KOPT-K1 (cell line): Measurements from ENCODE around the gene MNX1.

Source experiments
- H3K27ac ChIP-seq: fragments of 200-600 bp; sonication (generic); 2 replicates; pipeline ENCODE4 v1.5.1; 2016; ENCODE audit warnings: antibody characterized with exemption, mild to moderate bottlenecking, low read depth, low read length; ENCODE audit not compliant: poor library complexity, severe bottlenecking
- H3K36me3 ChIP-seq: fragments of 200-600 bp; sonication (generic); 2 replicates; pipeline ENCODE4 v1.5.1; 2017; ENCODE audit warnings: antibody characterized with exemption, mild to moderate bottlenecking, low read length, moderate library complexity; ENCODE audit not compliant: insufficient read depth
- H3K9me3 ChIP-seq: fragments of 200-600 bp; sonication (generic); 2 replicates; pipeline ENCODE4 v1.5.1; 2017; ENCODE audit warnings: antibody characterized with exemption, low read length, mild to moderate bottlenecking; ENCODE audit not compliant: insufficient read depth, poor library complexity, severe bottlenecking

Gene MNX1

DNA sequence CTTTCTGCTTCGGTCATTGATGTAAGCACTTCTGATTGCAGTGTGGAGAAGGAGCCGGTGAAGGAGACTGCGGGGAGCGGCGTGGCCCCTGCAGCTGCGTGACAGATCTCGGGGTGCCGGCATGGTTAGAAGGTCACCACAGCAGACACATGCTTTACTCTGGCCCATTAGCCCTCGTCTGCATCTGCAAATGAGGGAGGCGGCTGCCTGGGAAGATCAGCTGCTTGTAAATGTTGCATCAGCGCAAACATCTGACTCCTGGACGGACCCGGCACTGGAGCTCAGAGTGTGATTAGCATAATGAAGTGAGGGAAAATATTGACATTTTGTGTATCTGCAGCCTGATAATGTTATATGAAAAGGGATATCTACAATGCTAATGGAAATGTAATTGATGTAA lies 30.5 kb upstream of the MNX1 start:
- no peak overlapping the region for H3K27ac ChIP-seq
- no peaks in the 10 kb centered on the region for H3K36me3 ChIP-seq
- H3K9me3 ChIP-seq: peaks cover 5% of the 10 kb centered on the region

DNA sequence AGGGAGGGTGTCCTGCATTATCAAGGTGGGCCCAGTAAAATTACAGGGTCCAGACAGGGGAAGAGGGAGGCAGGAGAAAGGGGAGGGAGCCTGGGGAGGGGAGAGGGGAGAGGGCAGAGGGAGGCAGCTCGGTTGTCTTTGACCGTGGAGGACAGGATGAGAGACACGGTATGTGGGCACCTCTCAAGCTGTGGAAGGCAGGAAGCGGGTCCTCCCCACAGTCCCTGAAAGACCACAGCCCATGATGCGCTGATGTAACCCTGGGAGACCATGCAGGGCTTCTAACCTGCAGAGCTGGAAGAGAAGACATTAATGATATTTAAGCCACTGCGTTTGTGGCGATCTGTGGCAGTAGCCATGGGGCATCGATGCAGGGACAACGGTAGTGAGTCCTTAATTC lies 27.2 kb upstream of the MNX1 start:
- peaks cover 7% of the 10 kb centered on the region for H3K9me3 ChIP-seq
- no peaks in the 10 kb centered on the region for H3K36me3 ChIP-seq
- no peak overlapping the region for H3K27ac ChIP-seq

- Histone ChIP-seq H3K27ac (no peak overlapping the region), H3K36me3 (no peaks in the 10 kb centered on the region), H3K9me3 (peaks cover 7% of the 10 kb centered on the region)
Observed at GRCh38 chr7:157037028-157037427, 26.6 kb upstream of the MNX1 start.

DNA sequence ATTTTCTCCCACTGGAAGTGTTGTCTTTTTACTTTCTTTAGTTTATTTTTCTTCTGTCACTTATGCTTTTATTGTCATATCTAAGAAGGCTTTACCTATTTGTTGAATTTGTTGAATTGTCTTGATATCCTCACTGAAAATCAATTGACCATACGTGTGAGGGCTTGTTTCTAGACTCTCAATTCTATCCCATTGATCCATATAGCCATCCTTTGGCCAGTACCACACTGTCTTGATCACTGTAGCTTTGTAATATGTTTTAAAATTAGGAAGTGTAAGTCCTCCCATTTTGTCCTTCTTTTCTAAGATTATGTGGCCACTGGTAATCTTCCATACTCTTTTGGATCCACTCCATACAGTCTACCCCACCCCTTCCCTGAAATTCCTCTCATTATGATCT lies 25.5 kb upstream of the MNX1 start:
- no peaks in the 10 kb centered on the region for H3K36me3 ChIP-seq
- H3K9me3 ChIP-seq: peaks cover 7% of the 10 kb centered on the region
- no peak overlapping the region for H3K27ac ChIP-seq

DNA sequence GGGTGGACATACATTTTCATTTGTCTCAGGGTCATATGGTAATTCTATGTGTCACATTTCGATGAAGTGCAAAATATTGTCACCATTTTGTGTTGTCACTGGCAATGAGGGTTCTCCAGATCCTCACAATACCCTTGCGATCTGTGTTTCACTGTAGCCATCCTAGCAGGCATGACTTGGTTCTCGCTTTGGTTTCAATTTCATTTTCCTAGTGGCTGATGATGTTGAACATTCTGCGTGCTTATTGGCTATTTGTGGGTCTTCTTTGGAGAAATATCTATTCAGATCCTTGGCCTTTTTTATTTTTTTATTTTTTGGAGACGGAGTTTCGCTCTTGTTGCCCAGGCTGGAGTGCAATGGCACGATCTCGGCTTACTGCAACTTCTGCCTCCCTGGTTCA lies 24.8 kb upstream of the MNX1 start:
- Histone ChIP-seq H3K36me3 (no peaks in the 10 kb centered on the region), H3K27ac (no peak overlapping the region), H3K9me3 (peaks cover 7% of the 10 kb centered on the region)

DNA sequence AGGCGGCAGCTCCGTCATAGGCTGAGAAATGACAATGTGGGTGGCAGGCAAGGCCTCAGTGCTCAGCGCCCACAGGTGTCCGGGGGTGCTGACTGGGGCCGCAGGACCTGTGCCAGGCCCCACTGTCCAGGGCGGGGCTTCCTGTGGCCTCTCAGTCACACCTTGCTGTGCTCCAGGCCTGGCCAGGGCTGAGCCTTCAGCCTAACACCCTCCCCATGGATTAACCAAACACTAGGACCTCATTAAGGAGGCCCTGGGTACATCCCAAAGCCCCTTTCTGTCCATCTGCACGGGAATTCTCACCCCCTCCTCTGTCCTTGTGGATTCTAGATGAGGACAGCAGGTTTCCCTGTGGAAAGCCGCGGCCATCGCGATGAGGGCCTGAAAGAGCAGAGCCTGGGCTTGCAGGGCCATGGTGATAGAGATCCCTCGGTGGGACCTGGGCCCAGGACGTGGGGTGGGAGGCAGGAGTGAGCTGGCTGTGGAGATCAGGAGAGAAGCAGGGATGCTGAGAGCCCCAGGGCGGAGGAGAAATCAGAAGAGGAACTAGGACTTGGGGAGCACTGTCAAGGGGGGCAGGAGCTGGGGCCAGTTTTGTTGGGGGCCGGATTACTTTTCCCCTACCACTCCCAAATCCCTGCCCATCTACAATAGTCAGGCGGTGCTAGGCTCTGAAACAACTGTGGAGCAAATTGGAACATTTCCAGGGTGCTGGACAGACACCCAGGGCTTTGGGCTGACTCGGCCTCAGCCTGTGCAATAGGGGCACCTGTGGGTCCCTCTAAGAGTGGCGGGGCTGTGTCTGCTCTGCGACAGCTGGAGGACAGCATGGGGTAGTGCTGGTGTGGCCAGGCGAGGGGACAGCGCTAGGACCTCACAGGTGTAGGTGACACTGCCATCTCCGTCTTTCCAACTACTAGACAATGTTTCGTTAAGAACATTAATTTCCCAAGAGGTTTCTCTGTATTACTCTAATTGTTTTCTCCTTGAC lies 23.3 kb upstream of the MNX1 start:
- no peak overlapping the region for H3K27ac ChIP-seq
- no peaks in the 10 kb centered on the region for H3K36me3 ChIP-seq
- H3K9me3 ChIP-seq: peaks cover 7% of the 10 kb centered on the region

DNA sequence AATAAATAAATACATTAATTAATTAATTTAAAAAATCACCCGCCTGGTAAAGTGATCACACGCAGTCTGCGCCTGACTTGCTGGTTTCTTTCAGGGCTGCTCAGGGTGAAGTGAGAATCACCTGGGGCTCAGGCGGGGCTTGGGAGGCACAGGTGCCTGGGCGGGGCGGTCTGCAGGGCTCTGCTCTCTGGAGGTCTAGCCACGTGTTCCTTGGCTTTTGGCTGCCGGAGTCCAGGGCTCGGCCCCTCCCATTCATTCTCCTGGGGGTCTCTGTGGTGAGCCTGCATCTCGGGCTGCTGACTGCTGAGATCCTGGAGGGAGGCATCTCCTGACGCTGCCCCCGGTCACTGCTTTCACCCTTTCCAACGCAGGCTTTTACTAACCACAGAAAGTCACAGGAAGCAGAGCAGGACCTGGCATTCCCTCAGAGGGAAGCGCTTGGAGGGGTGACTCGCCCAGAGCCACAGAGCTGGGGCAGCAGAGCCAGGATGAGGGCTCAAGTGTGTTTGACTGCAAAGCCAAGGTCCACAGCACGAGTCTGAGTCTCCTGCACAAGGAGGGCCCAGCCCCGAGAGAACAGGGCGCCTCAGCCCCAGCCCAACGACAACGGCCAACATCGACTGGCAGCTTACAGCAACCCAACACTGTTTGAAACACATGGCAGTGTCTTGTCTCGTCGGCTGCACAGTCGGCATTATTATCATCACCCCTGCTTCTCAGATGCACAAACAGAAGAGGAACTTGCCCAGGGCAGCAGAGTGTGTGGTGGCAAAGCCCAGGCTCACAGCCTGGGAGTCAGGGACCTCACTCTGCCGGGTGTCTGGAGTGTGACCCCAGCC lies 22.4 kb upstream of the MNX1 start:
- H3K9me3 ChIP-seq: peaks cover 7% of the 10 kb centered on the region
- H3K36me3 ChIP-seq: no peaks in the 10 kb centered on the region
- H3K27ac ChIP-seq: no peak overlapping the region

DNA sequence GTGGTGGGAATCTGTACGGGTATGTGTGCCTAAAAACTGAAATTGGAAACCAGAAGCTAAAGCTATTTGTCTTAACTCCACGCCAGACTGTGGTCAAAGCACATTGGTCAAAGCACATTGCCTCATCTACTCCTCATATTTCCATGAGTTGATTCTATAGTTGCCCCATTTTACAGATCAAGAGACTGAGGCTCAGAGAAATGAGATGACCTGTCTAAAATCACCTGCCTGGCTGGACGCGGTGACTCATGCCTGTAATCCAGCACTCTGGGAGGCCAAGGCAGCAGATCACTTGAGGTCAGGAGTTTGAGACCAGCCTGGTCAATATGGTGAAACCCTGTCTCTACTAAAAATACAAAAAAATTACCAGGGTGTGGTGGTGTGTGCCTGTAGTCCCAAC lies 21.7 kb upstream of the MNX1 start:
- H3K27ac ChIP-seq: no peak overlapping the region
- no peaks in the 10 kb centered on the region for H3K36me3 ChIP-seq
- peaks cover 7% of the 10 kb centered on the region for H3K9me3 ChIP-seq

DNA sequence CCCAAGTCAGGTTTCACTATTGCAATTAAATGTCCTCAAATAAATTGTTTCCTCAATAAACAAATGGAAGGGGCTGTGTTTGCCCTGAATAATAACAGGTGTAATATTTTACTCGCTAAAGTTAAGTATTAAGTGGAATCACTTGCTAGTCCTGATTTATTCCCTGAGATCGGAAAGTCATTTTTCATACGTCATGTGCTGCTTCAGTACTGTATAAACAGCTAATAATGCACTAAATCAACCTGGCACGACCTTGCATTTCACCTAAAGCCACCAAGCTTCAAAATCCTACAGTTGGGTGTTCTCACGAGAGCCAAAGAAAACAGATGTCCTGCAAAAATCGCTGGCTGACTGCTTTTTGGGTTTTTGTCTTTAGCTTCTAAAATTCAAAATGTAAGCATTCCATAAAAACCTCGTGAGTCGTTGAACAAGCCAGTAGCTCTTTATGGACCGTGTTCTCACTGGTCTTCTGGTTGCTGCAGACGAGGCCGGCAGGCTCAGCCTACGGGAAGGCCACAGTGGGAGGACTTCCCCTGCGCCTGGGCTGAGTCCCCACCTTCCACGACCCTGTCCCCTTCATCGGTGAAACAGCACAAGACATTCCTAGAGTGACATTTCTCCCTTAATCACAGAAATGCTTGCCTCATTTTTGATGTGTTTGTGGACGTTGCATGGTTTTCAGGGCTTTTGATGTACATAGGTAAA lies 17.9 kb upstream of the MNX1 start:
- Histone ChIP-seq H3K9me3 (peaks cover 6% of the 10 kb centered on the region), H3K27ac (no peak overlapping the region), H3K36me3 (no peaks in the 10 kb centered on the region)

DNA sequence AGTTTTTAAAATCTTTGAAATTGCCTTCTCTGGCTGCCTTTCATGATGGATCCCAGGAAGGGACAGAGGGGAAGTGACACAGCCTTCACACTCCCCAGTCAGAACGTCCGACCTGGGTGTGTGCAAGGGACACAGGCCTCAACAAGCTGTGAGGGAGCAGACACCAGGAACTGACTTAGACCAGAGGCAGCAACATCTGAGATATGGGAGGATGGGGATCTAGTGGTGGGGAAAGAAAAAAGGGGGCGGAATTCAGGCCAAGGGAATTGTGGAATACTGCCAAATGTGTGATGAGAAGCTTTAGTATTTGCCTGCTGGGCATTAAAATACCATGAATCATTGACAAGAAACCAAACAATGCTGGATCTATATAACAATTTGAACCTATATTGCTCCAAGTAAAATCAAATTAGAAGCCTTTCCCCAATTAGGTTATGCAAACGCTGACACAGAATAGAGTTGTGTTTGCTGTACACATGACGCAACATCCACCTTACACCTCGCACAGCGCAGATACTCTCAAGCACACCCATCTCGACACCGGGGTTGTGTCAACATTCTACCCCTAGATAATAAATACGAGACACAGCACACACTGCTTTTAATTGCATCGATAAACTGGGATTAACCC lies 17.2 kb upstream of the MNX1 start:
- H3K27ac ChIP-seq: no peak overlapping the region
- H3K36me3 ChIP-seq: no peaks in the 10 kb centered on the region
- H3K9me3 ChIP-seq: peaks cover 6% of the 10 kb centered on the region

GRCh38 chr7:157024716-157025115 lies 14.3 kb upstream of the MNX1 start:
- H3K9me3 ChIP-seq: peaks cover 24% of the 10 kb centered on the region
- H3K27ac ChIP-seq: no peak overlapping the region
- H3K36me3 ChIP-seq: no peaks in the 10 kb centered on the region

- H3K36me3 ChIP-seq: no peaks in the 10 kb centered on the region
- H3K27ac ChIP-seq: no peak overlapping the region
- peaks cover 24% of the 10 kb centered on the region for H3K9me3 ChIP-seq
Observed at GRCh38 chr7:157023589-157023905, 13.1 kb upstream of the MNX1 start.

DNA sequence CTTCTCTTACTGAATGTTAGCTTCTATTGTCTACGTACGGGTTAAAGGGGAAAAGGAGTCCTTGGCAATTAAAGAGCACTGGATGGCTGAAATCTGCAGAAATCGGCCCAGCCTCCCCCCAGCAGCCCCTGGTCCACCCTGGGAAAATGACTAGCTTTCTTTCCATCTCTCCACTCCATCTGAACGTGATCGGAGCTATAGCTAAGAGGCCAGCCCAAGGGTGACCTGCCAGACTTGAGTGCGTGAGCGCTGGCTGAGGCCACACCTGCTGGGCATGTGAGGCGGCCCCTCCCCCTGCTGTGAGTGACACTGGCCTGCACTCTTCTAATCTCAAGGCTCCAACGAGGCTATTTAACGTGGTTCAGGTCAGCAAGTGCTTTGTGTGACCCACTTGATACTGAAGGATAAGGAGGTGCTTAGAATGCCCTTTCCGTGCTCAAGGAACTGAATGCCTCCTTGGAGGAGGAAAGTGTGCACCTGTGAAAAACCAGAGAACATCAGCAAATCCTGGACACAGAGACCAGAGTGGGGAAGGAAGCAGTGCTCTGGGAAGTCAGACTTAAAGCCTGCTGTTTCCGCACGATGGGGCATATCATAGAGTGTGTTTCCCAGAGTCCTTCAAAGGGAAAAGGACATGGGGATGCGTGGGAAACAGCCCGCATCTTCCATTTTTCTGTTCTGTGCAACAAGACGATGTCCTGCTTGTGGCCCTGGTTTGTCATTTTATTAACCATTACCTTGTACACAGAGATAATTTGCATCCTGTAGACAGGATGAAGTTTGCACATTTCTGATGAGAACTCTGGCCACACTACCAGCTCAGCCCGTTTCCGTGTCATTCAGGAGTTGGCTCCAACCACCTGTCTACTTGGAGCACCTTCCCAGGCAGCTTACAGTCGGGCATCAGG lies 12.5 kb upstream of the MNX1 start:
- Histone ChIP-seq H3K36me3 (no peaks in the 10 kb centered on the region), H3K9me3 (peaks cover 24% of the 10 kb centered on the region), H3K27ac (no peak overlapping the region)
